GM13977 (cell line): ENCODE data around the gene FLYWCH2.

Experiments used
- DNase-seq: peaks from one replicate; pipeline ENCODE4 v3.0.0; 2012; ENCODE audit warnings: low spot score
- CTCF ChIP-seq: IDR thresholded peaks from 2 replicates; pipeline ENCODE4 v1.5.1; 2012; ENCODE audit warnings: mild to moderate bottlenecking, control low read depth; ENCODE audit not compliant: insufficient read depth; ENCODE audit errors: extremely low read depth, missing control alignments
- in situ Hi-C: fragments of 300-500 bp; cut with MboI; formaldehyde crosslinking; loops from one replicate; pipeline ENCODE4 v1.12.0; 2022; ENCODE audit warnings: low sequenced_read_pairs, low pct_unique_long_range_greater_than_20kb, mixed read lengths, inconsistent platforms; ENCODE audit not compliant: unreplicated experiment

FLYWCH2 gene

GRCh38 chr16:2897110-2897509 is 14.1 kb downstream of the FLYWCH2 start:
- in situ Hi-C loops, result no loop called here
- TF ChIP-seq CTCF, result no peak
- DNase-seq, result peak; percentile 72

GRCh38 chr16:2898831-2899563 is 16.0 kb downstream of the FLYWCH2 start:
- in situ Hi-C loops, result no loop called here
- DNase-seq, result no peak
- TF ChIP-seq CTCF, result no peak

GRCh38 chr16:2899564-2900072 is 16.6 kb downstream of the FLYWCH2 start:
- DNase-seq, result no peak
- in situ Hi-C loops, result no loop called here
- no peak for TF ChIP-seq CTCF

- in situ Hi-C loops, result no loop called here
- no peak for TF ChIP-seq CTCF
- no peak for DNase-seq
These were observed 17.6 kb downstream of the FLYWCH2 start for GRCh38 chr16:2900526-2901075.

GRCh38 chr16:2902337-2903130 is 19.5 kb downstream of the FLYWCH2 start:
- no peak for TF ChIP-seq CTCF
- no peak for DNase-seq
- in situ Hi-C loops, result no loop called here

- peak; percentile 97 for TF ChIP-seq CTCF
- DNase-seq, result peak; percentile 91
- in situ Hi-C loops, result no loop called here
These were observed 21.3 kb downstream of the FLYWCH2 start for GRCh38 chr16:2904100-2904921.
